ENCODE measurements around the gene ROS1. TPM values are rescaled to one million over a fixed set of nuclear protein-coding genes. Genes with fewer than 3 reads are reported as not detected.
"Not testable (repeated sequence)": the region's sequence is repeated elsewhere in the genome, so short reads cannot be mapped to it uniquely, and the experiment has no call there.

ROS1 gene
- polyA plus RNA-seq, 3 donors = 0.11 to 0.16 (median 0.12) TPM

- DNase-seq = no peak
Measured at GRCh38 chr6:117381749-117382148, 44.0 kb downstream of the ROS1 start.

- no peak for DNase-seq
Measured at GRCh38 chr6:117380298-117380697, 45.4 kb downstream of the ROS1 start.

- DNase-seq = no peak
Measured at GRCh38 chr6:117375446-117375845, 50.3 kb downstream of the ROS1 start.

GRCh38 chr6:117373211-117373813 is 52.4 kb downstream of the ROS1 start:
- no peak for DNase-seq

DNA sequence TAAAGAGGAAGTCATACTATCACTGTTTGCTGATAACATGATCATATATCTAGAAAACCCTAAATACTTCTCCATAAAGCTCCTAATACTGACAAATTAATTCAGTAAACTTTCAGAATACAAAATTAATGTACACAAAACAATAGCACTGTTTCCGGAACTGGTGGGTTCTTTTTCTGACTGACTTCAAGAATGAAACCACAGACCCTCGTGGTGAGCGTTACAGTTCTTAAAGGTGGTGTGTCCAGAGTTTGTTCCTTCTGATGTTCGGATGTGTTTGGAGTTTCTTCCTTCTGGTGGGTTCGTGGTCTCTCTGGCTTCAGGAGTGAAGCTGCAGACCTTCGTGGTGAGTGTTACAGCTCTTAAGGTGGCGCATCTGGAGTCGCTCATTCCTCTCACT is 53.5 kb downstream of the ROS1 start:
- not testable (repeated sequence) for DNase-seq

DNA sequence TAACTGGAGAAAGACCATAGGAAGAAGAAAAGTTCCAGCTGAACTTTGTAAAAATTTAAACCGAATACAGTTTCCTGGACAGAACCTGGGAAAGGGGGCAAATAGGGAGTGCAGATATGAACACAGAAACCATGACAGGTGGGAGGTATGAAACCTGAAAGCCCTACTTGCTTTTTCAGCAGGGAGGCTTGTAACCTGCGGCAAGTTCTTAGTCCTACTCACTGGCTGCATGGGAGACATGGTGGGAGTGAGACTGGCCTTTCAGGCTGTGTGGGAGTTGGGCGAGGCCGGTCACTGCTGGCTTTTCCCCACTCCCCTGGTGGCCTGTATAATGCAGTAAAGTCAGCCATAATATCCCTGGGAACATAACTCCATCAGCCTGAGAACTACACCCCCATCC is 54.2 kb downstream of the ROS1 start:
- no peak for DNase-seq

- DNase-seq = no peak
Measured at GRCh38 chr6:117359581-117359980, 66.2 kb downstream of the ROS1 start.

DNA sequence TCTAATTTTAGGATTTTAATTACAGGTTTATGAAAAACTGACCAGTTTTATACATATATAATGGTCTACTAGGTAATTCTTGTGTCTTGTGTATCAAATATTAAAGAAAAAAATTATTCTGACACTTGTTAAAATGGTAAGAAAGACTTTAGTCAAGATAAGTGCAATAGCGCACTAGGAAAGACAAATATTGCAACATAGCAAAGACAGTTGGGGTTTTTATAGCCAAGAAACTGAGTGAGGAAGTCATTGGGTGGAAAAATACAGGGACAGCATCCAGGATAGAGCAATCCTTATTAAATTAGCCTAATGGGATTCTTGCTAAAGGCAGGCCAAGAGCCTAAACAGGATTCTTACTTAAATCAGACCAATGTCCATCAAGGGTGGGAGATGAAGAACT is 71.1 kb downstream of the ROS1 start:
- no peak for DNase-seq

DNA sequence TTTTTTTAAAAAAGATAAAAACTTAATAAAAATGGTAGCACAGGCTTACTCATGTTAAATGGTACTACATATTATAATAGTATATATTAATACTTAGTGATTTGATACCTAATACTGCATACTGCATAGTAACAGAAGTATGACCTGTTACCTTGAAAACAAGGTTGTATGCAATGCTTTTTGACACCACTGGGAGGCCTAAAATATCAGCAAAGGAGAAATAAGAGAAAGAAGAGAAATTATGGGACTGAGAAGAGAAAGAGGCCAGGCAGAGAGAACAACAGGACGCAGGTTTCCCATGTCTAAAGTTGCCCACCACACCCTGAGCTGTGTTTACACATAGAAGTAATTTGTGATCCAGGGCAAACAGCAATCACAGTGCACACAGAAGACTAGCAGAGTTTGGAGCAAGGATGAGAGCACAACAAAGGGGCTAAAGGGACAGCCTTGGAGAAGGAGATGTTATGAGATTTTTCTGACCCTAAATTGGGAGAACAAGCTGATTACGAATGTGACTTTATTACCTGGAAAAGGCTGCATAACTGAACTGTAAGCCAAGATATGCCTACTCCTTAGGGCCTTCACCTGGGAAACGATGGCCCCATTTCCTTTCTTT is 73.2 kb downstream of the ROS1 start:
- no peak for DNase-seq

DNA sequence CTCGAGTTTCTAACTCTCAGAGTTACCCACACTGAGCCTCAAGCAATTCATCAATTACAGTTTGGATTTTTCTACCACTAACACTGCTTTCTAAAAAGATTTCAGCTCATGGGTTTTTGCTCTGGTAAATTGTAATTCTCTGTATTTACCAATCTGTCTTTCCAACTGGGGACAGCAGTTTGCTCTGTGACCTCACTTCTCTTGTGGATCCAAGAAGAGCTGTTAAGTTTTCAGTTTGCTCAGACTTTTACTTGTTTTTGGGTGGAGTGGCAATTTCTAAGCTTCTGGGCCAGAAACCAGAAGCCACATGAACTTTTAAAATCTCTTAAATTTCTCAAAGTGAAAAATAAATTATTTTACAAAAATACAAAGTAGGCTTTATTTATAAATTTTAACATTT is 74.2 kb downstream of the ROS1 start:
- DNase-seq = no peak

DNA sequence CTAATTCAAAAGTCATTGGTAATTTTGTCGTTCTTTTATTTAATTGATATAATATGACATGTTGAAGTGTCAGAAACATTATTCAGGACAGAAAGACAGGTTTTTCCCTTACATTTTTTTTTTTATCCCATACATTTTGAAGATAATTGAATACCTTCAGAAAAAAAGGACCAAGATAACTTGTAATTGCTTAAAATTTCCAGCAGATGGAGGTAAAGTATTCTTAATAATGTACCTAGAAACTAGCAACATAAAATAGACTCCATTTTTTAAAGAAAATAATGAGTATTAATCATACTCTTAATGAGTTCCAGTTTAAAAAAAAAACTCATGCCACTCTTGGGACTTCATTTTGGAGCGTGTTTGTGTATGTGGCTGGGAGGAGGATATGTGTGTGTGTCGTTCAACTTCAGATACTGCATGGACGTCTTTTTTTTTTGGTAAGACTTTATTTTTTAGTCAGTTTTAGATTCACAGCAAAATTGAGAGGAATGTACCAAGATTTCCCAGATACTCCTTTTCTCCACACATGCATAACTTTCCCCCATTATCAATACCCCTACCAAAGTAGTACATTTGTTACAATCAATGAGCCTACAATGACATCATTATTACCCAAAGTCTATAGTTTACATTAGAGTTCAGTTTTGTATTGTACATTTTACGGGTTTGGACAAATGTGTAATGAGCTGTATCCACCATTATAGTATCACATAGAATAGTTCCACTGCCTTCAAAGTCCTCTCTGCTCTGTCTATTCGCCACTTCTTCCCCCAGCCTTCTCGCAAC is 79.4 kb downstream of the ROS1 start:
- DNase-seq = no peak

DNA sequence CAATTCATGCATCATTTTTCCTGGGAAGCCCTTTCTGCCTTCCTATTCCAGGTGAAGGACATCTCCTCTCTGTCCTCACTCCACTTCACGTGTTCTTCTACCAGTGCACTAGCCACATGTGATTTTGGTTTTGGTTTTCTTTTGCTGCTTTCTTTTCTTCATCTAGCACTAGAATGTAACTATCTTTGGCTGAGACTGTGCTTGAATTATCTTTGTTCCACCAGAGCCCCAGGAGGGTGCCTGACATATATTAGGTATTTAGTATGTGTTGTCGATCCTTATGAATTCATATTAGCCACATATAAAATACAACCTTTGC is 80.5 kb downstream of the ROS1 start:
- no peak for DNase-seq

DNA sequence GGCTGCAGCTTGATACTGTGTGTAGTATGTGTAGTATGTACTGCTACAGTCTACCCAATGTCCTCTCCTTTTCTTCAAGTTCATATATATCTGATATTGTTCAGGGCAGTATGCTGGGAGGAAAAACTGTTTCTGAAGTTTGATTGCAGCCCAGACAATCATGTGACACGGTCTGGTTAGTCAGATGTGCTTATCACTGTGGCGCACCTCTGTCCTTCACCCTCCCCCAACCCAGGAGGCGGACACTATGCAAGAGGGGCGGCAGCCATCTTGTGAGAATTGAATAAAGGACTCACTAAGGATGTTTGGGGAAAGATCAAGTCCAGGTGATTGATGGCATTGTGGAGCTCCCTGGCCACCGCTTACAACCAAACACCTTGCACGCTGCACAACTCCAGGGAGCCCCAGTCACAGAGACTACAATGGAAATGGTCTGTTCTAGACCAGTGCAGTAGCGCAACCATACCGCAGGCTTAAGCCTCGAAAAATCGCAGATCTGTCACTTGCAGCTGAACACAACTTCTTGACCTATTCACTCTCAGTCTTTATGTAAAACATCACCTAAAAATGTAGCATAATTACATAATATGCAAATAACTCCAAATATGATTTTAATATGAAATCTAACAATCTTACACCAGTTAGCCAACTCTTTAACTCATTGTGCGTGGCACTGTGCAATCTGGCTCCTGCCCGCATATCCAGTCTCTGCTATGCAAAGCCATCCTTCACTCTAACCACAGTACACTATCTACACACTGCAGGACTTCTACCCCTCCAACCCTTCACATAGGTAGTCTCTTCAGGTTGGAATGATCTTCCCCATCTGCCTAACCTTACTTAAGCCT is 81.1 kb downstream of the ROS1 start:
- DNase-seq = no peak

- no peak for DNase-seq
Measured at GRCh38 chr6:117338567-117338966, 87.2 kb downstream of the ROS1 start.

DNA sequence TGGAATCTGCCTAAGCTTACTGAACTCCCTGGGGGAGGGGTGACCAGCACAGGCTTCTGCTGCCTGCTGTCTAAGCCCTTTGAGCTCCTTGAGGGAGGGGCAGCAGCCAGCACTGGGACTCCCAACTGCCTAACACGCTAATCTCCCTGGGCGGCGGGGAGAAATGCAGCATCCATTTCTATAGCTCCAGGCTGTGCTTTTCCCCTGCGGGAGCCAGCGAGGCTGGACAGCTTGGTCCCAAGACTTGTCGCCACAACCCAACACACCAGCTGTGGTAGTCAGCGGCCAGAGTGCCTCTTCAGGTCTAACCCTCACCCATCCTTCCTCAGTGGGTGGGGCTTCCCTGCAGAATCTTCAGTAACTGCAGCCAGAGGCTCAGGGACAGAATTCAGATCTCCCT is 95.8 kb downstream of the ROS1 start:
- no peak for DNase-seq

- no peak for DNase-seq
Measured at GRCh38 chr6:117328500-117328899, 97.2 kb downstream of the ROS1 start.

DNA sequence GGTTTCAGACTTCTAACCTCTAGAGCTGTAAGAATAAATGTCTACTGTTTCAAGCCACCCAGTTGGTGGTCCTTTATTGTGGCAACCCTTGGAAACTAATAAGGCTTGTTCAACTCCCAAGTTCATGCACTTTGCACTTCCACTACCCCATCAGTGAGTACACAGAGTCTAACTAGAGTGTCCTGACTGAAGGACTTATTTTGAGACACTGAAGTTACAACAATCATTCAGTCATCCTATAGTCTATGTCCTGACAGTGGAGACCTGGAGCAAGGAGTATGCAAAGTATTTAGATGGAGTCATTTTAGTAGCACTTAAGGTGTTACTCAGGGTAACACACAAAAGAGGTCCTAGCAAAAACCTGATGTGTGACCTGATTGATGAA is 97.7 kb downstream of the ROS1 start:
- DNase-seq = no peak

- no peak for DNase-seq
Measured at GRCh38 chr6:117327149-117328004, 98.4 kb downstream of the ROS1 start.

DNA sequence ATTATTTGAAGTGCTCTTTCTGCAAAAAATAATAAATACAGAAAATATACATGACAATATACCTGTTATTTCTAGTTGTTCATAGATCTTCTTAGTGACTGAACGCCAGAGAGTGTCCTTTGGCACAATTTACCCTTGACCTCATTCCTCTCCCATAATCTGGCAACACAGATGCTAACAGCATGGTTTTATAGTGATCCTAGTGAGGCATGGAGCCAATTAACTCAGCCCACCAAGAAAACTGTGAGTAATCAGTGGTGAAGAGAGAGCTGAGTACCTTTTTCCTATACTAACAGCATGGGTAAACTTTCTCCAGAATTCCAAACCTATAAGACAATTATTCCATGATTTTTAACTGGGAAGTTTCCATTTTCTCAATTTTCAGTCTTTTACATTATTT is 99.3 kb downstream of the ROS1 start:
- DNase-seq = no peak

DNA sequence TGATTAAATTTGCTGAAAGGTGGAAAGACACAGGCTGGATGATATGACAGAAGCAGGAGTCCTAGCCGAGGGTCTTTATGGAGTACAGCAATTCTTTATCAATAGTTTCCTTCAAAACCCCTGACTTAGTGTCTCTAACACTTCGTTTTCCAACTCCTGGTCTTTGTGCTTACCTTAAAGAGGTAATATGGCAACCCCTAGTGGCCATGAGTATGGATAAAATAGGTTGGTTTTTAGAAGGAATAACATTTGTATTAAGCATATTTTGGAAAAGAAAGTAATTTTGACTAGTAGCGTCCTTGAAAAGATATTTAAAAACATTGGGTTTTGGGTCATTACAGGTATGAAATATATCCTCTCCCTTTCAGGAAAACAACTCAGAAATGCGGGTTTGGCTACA is 108.5 kb downstream of the ROS1 start:
- peak; percentile 5 for DNase-seq

- DNase-seq = no peak
Measured at GRCh38 chr6:117311726-117312125, 114.0 kb downstream of the ROS1 start.

DNA sequence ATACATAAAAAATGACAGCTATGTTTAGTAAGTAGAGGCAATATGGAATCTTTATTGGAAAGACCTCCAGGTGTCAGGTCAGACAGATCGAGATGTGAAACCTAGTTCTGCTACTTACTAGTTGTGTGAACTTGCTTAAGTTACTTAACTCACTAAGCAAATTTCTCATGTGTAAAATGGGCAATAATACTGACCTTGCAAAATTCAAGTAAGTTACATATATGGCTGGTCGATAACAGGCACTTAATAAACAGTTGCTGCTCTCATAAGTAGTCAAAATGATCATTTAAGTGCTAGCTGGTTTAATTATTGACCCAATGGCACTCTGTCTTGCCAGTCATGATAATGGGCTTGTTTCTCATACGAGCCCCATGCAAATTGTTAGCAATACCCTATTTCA is 114.4 kb downstream of the ROS1 start:
- no peak for DNase-seq

All from renal pelvis (tissue), 4 donors.